NCI-H2171 (cell line): Measurements from ENCODE around the gene RCOR1.
A peak's percentile ranks its signal among the peaks of the same experiment; 100 is the strongest.

Source experiments
- DNase-seq: peaks from one replicate; lab custom pipeline; 2025; lab: John Stamatoyannopoulos, UW

Gene RCOR1

GRCh38 chr14:102776761-102777710 is 184.6 kb downstream of the RCOR1 start, which contains the start of gene TRAF3:
TRAF3 (plus strand) TSS chr14:102777449; CDS start chr14:102870202, 92,753 bp downstream.
- DNase-seq: peak; percentile 23

GRCh38 chr14:102777711-102778337 is 185.4 kb downstream of the RCOR1 start:
- DNase-seq: no peak

GRCh38 chr14:102778338-102779083 is 186.1 kb downstream of the RCOR1 start:
- DNase-seq: no peak

- DNase-seq: peak; percentile 76
Observed at GRCh38 chr14:102779084-102779462, 186.6 kb downstream of the RCOR1 start.

GRCh38 chr14:102779574-102780315 is 187.3 kb downstream of the RCOR1 start:
- no peak for DNase-seq
